Osteoblast (primary cell): ENCODE data around the gene SCP2. TPM values are rescaled to one million over a fixed set of nuclear protein-coding genes. Genes with fewer than 3 reads are reported as not detected.

Experiments
- DNase-seq: peaks from one replicate; pipeline ENCODE4 v3.0.0; 2011; ENCODE audit warnings: low spot score, mixed read lengths; ENCODE audit not compliant: insufficient read length; ENCODE audit errors: missing footprints
- H2AFZ ChIP-seq: 2 replicates; pipeline ENCODE4 v1.6.0; 2011; ENCODE audit warnings: mild to moderate bottlenecking, low read length
- H3K27ac ChIP-seq: 2 replicates; pipeline ENCODE4 v1.5.1; 2011; ENCODE audit warnings: mild to moderate bottlenecking, low read depth, low read length, moderate library complexity
- H3K27me3 ChIP-seq: 2 replicates; pipeline ENCODE4 v1.6.0; 2012; ENCODE audit warnings: mild to moderate bottlenecking, control low read depth, inconsistent platforms, low read length, moderate library complexity; ENCODE audit not compliant: insufficient read depth
- H3K36me3 ChIP-seq: 2 replicates; pipeline ENCODE4 v1.5.1; 2011; ENCODE audit warnings: mild to moderate bottlenecking, low read length, control low read depth, moderate library complexity; ENCODE audit not compliant: insufficient read depth
- H3K4me1 ChIP-seq: 2 replicates; pipeline ENCODE4 v1.5.1; 2011; ENCODE audit warnings: mild to moderate bottlenecking, low read length, control low read depth, moderate library complexity; ENCODE audit not compliant: insufficient read depth
- H3K4me2 ChIP-seq: 2 replicates; pipeline ENCODE4 v1.6.0; 2011; ENCODE audit warnings: mild to moderate bottlenecking, low read length; ENCODE audit not compliant: insufficient read depth
- H3K4me3 ChIP-seq: fragments of 200-600 bp; sonication (generic); 3 replicates; pipeline ENCODE4 v1.5.1; 2012; ENCODE audit warnings: mild to moderate bottlenecking, low read length, inconsistent platforms; ENCODE audit not compliant: insufficient read depth
- H3K79me2 ChIP-seq: 2 replicates; pipeline ENCODE4 v1.6.0; 2012; ENCODE audit warnings: mild to moderate bottlenecking, low read length, control low read depth, inconsistent platforms; ENCODE audit not compliant: insufficient read depth
- H3K9me3 ChIP-seq: 2 replicates; pipeline ENCODE4 v1.5.1; 2011; ENCODE audit warnings: low read depth, low read length, control low read depth
- H4K20me1 ChIP-seq: 2 replicates; pipeline ENCODE4 v1.6.0; 2012; ENCODE audit warnings: mild to moderate bottlenecking, low read length, control low read depth; ENCODE audit not compliant: insufficient read depth
- total RNA-seq: library from RNA; depleted of rRNA; stranded (reverse); fragments of >200 nt; gene quantifications from 2 replicates; pipeline ENCODE4 v1.2.3, GENCODE V29; 2012
- TF ChIP-seq, protein P1 (sequence below): IDR thresholded peaks from 2 replicates; pipeline ENCODE4 v1.5.1; 2011; ENCODE audit warnings: mild to moderate bottlenecking, low read depth, low read length, moderate library complexity; ENCODE audit errors: extremely low read depth

Gene SCP2
- total RNA-seq, 1 donor: 171 TPM

- Histone ChIP-seq H3K9me3 (no peaks in the 10 kb centered on the region), H3K4me3 (no peak overlapping the region), H3K27me3 (no peaks in the 10 kb centered on the region), H3K36me3 (no peaks in the 10 kb centered on the region), H3K4me2 (no peak overlapping the region), H3K27ac (no peak overlapping the region), H3K4me1 (no peaks in the 10 kb centered on the region), H4K20me1 (peaks cover 5% of the 10 kb centered on the region), H3K79me2 (peaks cover 4% of the 10 kb centered on the region), H2AFZ (no peak overlapping the region)
- DNase-seq: no peak
- TF ChIP-seq, protein P1, sequence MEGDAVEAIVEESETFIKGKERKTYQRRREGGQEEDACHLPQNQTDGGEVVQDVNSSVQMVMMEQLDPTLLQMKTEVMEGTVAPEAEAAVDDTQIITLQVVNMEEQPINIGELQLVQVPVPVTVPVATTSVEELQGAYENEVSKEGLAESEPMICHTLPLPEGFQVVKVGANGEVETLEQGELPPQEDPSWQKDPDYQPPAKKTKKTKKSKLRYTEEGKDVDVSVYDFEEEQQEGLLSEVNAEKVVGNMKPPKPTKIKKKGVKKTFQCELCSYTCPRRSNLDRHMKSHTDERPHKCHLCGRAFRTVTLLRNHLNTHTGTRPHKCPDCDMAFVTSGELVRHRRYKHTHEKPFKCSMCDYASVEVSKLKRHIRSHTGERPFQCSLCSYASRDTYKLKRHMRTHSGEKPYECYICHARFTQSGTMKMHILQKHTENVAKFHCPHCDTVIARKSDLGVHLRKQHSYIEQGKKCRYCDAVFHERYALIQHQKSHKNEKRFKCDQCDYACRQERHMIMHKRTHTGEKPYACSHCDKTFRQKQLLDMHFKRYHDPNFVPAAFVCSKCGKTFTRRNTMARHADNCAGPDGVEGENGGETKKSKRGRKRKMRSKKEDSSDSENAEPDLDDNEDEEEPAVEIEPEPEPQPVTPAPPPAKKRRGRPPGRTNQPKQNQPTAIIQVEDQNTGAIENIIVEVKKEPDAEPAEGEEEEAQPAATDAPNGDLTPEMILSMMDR: no peak
Observed at GRCh38 chr1:52913537-52913936, 13.5 kb upstream of the SCP2 start.

DNA sequence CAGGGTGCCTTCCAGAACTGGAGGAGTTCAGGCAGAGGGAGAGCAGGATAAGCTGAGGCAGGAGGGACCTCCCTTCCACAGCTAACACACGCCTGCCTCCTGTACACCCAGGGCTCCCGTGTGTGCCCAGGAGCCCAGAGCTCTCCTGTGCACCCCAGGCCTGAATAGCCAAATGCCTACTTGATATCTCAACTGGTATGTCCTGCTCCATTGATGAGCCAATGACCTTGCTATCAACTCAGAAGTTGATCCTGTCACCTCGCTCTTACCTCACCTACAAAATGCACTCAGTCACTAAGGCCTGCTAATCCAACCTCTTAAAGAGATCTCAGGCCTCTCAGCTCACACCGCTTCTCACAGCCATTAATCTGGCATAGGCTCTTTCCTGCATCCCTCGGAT, 12.6 kb upstream of the SCP2 start:
- TF ChIP-seq, protein P1: no peak
- Histone ChIP-seq H3K27me3 (no peaks in the 10 kb centered on the region), H3K4me1 (no peaks in the 10 kb centered on the region), H2AFZ (no peak overlapping the region), H3K9me3 (no peaks in the 10 kb centered on the region), H4K20me1 (peaks cover 5% of the 10 kb centered on the region), H3K4me3 (no peak overlapping the region), H3K79me2 (peaks cover 7% of the 10 kb centered on the region), H3K27ac (no peak overlapping the region), H3K36me3 (no peaks in the 10 kb centered on the region), H3K4me2 (no peak overlapping the region)
- DNase-seq: no peak

DNA sequence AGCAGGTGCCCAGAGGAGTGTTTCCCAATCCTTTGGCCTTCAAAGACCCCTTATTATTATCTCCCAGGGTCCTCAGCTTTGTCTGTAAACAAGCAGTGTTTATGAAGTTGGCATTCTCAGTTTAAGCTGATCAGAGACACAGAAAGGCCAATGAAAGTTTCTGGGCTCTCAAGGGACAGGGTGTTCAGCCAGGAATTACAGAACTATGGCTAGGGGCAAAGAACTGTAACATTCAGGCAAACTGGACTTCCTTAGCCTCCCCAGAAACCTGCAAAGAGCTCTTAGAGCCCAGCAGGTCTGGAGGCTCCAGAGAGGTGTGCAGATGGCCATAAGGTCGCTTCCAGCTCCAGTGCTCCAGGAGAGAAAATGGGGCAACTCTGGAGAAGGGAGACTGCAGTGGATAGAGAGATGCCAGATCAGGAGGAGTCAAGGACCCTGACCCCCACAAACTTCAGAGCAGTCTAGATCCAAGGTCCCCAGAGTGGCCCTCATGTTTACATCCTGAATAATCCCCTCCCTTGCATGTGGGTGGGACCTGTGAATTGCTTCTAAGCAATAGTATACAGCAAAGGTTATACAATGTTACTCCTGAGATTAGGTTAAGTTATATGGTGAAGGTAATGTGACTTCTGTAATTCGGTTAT, 11.7 kb upstream of the SCP2 start:
- Histone ChIP-seq H3K36me3 (no peaks in the 10 kb centered on the region), H3K9me3 (no peaks in the 10 kb centered on the region), H3K27ac (no peak overlapping the region), H3K4me3 (no peak overlapping the region), H2AFZ (no peak overlapping the region), H3K79me2 (peaks cover 7% of the 10 kb centered on the region), H3K4me2 (no peak overlapping the region), H3K27me3 (no peaks in the 10 kb centered on the region), H3K4me1 (no peaks in the 10 kb centered on the region), H4K20me1 (peaks cover 5% of the 10 kb centered on the region)
- TF ChIP-seq, protein P1: no peak
- no peak for DNase-seq

DNA sequence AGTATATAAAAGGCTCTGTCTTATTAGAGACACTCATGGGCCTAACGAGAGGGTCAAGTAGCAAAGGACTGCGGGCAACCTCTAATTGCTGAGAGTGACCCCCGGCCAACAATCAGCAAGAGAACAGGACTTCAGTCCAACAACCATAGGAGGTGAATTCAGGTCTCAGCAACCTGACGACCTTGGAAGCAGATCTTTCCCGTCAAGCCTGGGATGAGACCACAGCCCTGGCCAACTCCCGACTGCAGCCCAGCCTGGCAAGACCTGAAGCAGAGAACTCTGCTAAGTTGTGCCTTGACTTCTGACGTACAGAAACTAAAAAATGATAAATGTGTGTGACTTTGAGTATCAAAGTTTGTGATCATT, 11.2 kb upstream of the SCP2 start:
- TF ChIP-seq, protein P1: no peak
- H3K4me2 ChIP-seq: no peak overlapping the region

More for the DNA sequence above, 11.2 kb upstream of the SCP2 start:
- Histone ChIP-seq H3K27me3 (no peaks in the 10 kb centered on the region), H4K20me1 (peaks cover 5% of the 10 kb centered on the region), H2AFZ (no peak overlapping the region), H3K9me3 (no peaks in the 10 kb centered on the region), H3K4me3 (no peak overlapping the region), H3K79me2 (peaks cover 7% of the 10 kb centered on the region), H3K36me3 (no peaks in the 10 kb centered on the region), H3K27ac (no peak overlapping the region), H3K4me1 (no peaks in the 10 kb centered on the region)
- no peak for DNase-seq
